ENCODE measurements around the gene TMEM232. TPM values are rescaled to one million over a fixed set of nuclear protein-coding genes. Genes with fewer than 3 reads are reported as not detected.

TMEM232 gene
- total and polyA plus RNA-seq, 2 donors (not counting 3 experiments of a cell fraction or from before 2014, with no cell fraction given): 0.17 to 0.38 TPM

DNA sequence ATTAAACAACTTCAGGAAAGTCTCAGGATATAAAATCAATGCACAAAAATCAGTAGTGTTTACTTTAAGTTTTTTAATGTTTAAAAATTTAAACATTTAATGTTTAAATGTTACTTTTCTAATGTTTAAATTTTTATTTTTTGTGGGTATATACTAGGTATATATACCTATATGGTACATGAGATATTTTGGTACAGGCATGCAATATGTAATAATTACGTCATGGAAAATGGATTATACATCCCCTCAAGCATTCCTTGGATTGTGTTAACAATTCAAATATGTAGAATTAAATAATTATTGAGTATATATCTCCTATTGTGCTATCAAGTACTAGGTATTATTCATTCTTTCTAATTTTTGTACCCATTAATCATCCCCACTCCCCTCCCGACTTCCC lies 291.3 kb downstream of the TMEM232 start:
- TF ChIP-seq POLR2AphosphoS5 (IDR thresholded peaks at IDR 0.05; ENCODE audit: insufficient read depth, low read depth, low read length) (no peak), JUN (IDR thresholded peaks at IDR 0.05; ENCODE audit: borderline replicate concordance, insufficient read depth, insufficient read length, low read depth) (no peak), GATA2 (IDR thresholded peaks at IDR 0.05; ENCODE audit: insufficient read depth, insufficient read length, low read depth, low read length) (no peak), EZH2 (IDR thresholded peaks at IDR 0.05; ENCODE audit: borderline replicate concordance, low read depth, low read length, severe bottlenecking) (no peak), FOS (IDR thresholded peaks at IDR 0.05; ENCODE audit: borderline replicate concordance, insufficient read depth, low read length) (no peak), POLR2A (IDR thresholded peaks at IDR 0.05; ENCODE audit: low read depth, low read length) (no peak)
- Histone ChIP-seq H3K79me2 (ENCODE audit: control insufficient read depth, insufficient read depth, low read length) (no peaks in the 10 kb centered on the region), H3K27me3 (ENCODE audit: control insufficient read depth in 2 of 2, insufficient read depth in 2 of 2, low read length in 2 of 2) (no peaks in the 10 kb centered on the region), H3K4me3 (replicated peaks in 1 of 3; ENCODE audit: insufficient read depth in 1 of 3, low read depth in 1 of 3, low read length in 3 of 3) (no peak overlapping the region), H4K20me1 (replicated peaks; ENCODE audit: control insufficient read depth, extremely low read depth, insufficient read depth, low read length) (no peaks in the 10 kb centered on the region), H3K9me3 (replicated peaks; ENCODE audit: control insufficient read depth, insufficient read depth, low read length) (no peaks in the 10 kb centered on the region), H3K27ac (ENCODE audit: insufficient read depth, low read depth, low read length) (no peak overlapping the region), H3K4me2 (ENCODE audit: insufficient read depth, low read length) (no peak overlapping the region), H3K36me3 (ENCODE audit: control insufficient read depth in 2 of 2, extremely low read depth in 1 of 2, insufficient read depth in 2 of 2, low read length in 2 of 2) (no peaks in the 10 kb centered on the region), H3K4me1 (ENCODE audit: control insufficient read depth, extremely low read depth, insufficient read depth, low read length) (no peaks in the 10 kb centered on the region), H3K9me1 (replicated peaks; ENCODE audit: control insufficient read depth, extremely low read depth, insufficient read depth, low read length) (no peaks in the 10 kb centered on the region), H2AFZ (ENCODE audit: low read depth, low read length) (no peak overlapping the region), H3K9ac (replicated peaks; ENCODE audit: extremely low read depth, insufficient read depth, low read length) (no peak overlapping the region)
- CTCF ChIA-PET: no interaction called here
- POLR2A ChIA-PET: no interaction called here
- DNase-seq (ENCODE audit: low read depth, low spot score) (no peak), FAIRE-seq (no peak)
- BruUV-seq (replicated peaks): no TSS peak
- intact Hi-C loops (cut with micrococcal nuclease): no loop called here
- dilution Hi-C loops (cut with MboI; ENCODE audit: extremely low pct_ligation_motif_present, low sequenced_read_pairs): no loop called here

DNA sequence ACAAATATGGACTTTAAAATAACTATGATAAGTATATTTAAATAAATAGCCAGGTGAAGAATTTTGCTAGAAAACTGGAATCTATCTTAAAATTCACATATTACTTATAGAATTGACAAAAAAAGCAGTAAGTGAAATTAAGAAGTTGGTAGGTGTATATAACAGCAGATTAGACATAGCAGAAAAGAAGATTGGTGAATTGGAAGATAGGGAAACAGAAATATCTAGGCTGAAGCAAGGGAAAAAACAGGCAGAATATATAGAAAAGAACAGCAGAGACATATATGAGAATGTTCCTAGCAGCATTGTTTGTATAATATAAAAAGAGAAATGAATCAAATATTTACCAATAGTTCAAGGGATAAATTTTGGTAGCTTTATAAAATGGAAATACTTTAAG lies 294.9 kb downstream of the TMEM232 start:
- H3K9me1 ChIP-seq (replicated peaks; ENCODE audit: control insufficient read depth, extremely low read depth, insufficient read depth, low read length): no peaks in the 10 kb centered on the region
- intact Hi-C loops (cut with micrococcal nuclease) (no loop called here), dilution Hi-C loops (cut with MboI; ENCODE audit: extremely low pct_ligation_motif_present, low sequenced_read_pairs) (no loop called here)
- H2AFZ ChIP-seq (ENCODE audit: low read depth, low read length): no peak overlapping the region
- no peaks in the 10 kb centered on the region for H3K4me1 ChIP-seq (ENCODE audit: control insufficient read depth, extremely low read depth, insufficient read depth, low read length)
- BruUV-seq (replicated peaks): no TSS peak
- ChIA-PET POLR2A (no interaction called here), CTCF (no interaction called here)
- no peak overlapping the region for H3K4me2 ChIP-seq (ENCODE audit: insufficient read depth, low read length)
- H3K79me2 ChIP-seq (ENCODE audit: control insufficient read depth, insufficient read depth, low read length): no peaks in the 10 kb centered on the region
- H3K27me3 ChIP-seq (ENCODE audit: control insufficient read depth in 2 of 2, insufficient read depth in 2 of 2, low read length in 2 of 2): no peaks in the 10 kb centered on the region
- no peak for DNase-seq (ENCODE audit: low read depth, low spot score)
- no peak for FAIRE-seq
- H3K4me3 ChIP-seq (replicated peaks in 1 of 3; ENCODE audit: insufficient read depth in 1 of 3, low read depth in 1 of 3, low read length in 3 of 3): no peak overlapping the region
- no peaks in the 10 kb centered on the region for H3K36me3 ChIP-seq (ENCODE audit: control insufficient read depth in 2 of 2, extremely low read depth in 1 of 2, insufficient read depth in 2 of 2, low read length in 2 of 2)
- TF ChIP-seq EZH2 (IDR thresholded peaks at IDR 0.05; ENCODE audit: borderline replicate concordance, low read depth, low read length, severe bottlenecking): no peak
- TF ChIP-seq, protein P1, sequence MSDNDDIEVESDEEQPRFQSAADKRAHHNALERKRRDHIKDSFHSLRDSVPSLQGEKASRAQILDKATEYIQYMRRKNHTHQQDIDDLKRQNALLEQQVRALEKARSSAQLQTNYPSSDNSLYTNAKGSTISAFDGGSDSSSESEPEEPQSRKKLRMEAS (IDR thresholded peaks at IDR 0.05; ENCODE audit: insufficient read depth, insufficient read length): no peak
- TF ChIP-seq GATA2 (IDR thresholded peaks at IDR 0.05; ENCODE audit: insufficient read depth, insufficient read length, low read depth, low read length): no peak
- TF ChIP-seq FOS (IDR thresholded peaks at IDR 0.05; ENCODE audit: borderline replicate concordance, insufficient read depth, low read length): no peak
- no peak for TF ChIP-seq CTCF (IDR thresholded peaks at IDR 0.05; ENCODE audit: extremely low read depth in 1 of 2, insufficient read depth in 1 of 2, low read depth in 1 of 2, low read length in 2 of 2)
- no peak for TF ChIP-seq JUN (IDR thresholded peaks at IDR 0.05; ENCODE audit: borderline replicate concordance, insufficient read depth, insufficient read length, low read depth)
- no peak for TF ChIP-seq POLR2AphosphoS5 (IDR thresholded peaks at IDR 0.05; ENCODE audit: insufficient read depth, low read depth, low read length)
- TF ChIP-seq MYC (IDR thresholded peaks at IDR 0.05; ENCODE audit: low read depth, low read length): no peak
- no peak for TF ChIP-seq POLR2A (IDR thresholded peaks at IDR 0.05; ENCODE audit: low read depth, low read length)
- no peaks in the 10 kb centered on the region for H3K9me3 ChIP-seq (replicated peaks; ENCODE audit: control insufficient read depth, insufficient read depth, low read length)
- H4K20me1 ChIP-seq (replicated peaks; ENCODE audit: control insufficient read depth, extremely low read depth, insufficient read depth, low read length): no peaks in the 10 kb centered on the region
- no peak overlapping the region for H3K9ac ChIP-seq (replicated peaks; ENCODE audit: extremely low read depth, insufficient read depth, low read length)
- no peak overlapping the region for H3K27ac ChIP-seq (ENCODE audit: insufficient read depth, low read depth, low read length)
